HL-60 (cell line): ENCODE data around the gene RUNX2.

ENCODE experiments used
- DNase-seq, 2 experiments: peaks; one replicate each; pipeline ENCODE4 v3.0.0-alpha.2; 2010 to 2020; ENCODE audit warnings: low read depth in 1 of 2, low spot score in 1 of 2
- H3K27ac ChIP-seq: fragments of 250-450 bp; sonication (Bioruptor Pico); replicated peaks from 2 replicates; pipeline ENCODE4 v1.5.1; 2020; ENCODE audit warnings: mild to moderate bottlenecking, moderate library complexity
- H3K27me3 ChIP-seq: fragments of 250-450 bp; sonication (Bioruptor Pico); 2 replicates; pipeline ENCODE4 v1.5.1; 2021; ENCODE audit warnings: mild to moderate bottlenecking, moderate library complexity; ENCODE audit not compliant: insufficient read depth, poor library complexity, severe bottlenecking
- H3K4me3 ChIP-seq: replicated peaks from 2 replicates; pipeline ENCODE4 v1.5.1; 2011; ENCODE audit warnings: mild to moderate bottlenecking, control low read depth, low read length; ENCODE audit not compliant: insufficient read depth
- CTCF ChIP-seq: IDR thresholded peaks from one replicate; pipeline ENCODE4 v1.5.1; 2011; ENCODE audit warnings: low read length, control low read depth, inconsistent platforms; ENCODE audit not compliant: insufficient read depth
- GABPA ChIP-seq: IDR thresholded peaks from 2 replicates; pipeline ENCODE4 v1.6.1; 2012; ENCODE audit warnings: low read depth
- POLR2AphosphoS5 ChIP-seq: IDR thresholded peaks from 2 replicates; pipeline ENCODE4 v1.6.1; 2012; ENCODE audit warnings: low read depth
- REST ChIP-seq: IDR thresholded peaks from 2 replicates; pipeline ENCODE4 v1.6.1; 2012; ENCODE audit warnings: low read depth; ENCODE audit not compliant: insufficient replicate concordance
- SPI1 ChIP-seq: IDR thresholded peaks from 2 replicates; pipeline ENCODE4 v1.6.1; 2012; ENCODE audit warnings: low read depth, mild to moderate bottlenecking, borderline replicate concordance

The RUNX2 gene

GRCh38 chr6:45608252-45608913 is 280.3 kb downstream of the RUNX2 start:
- Histone ChIP-seq H3K27me3 (no peaks in the 10 kb centered on the region), H3K27ac (no peak overlapping the region), H3K4me3 (no peak overlapping the region)
- DNase-seq = no peak
- TF ChIP-seq SPI1 (no peak), REST (no peak), POLR2AphosphoS5 (no peak), GABPA (no peak), CTCF (no peak)

GRCh38 chr6:45609141-45609638 is 281.1 kb downstream of the RUNX2 start:
- no peak for TF ChIP-seq CTCF
- no peak for TF ChIP-seq SPI1
- no peak for TF ChIP-seq REST
- no peak for TF ChIP-seq POLR2AphosphoS5
- TF ChIP-seq GABPA = no peak
- Histone ChIP-seq H3K27me3 (no peaks in the 10 kb centered on the region), H3K27ac (no peak overlapping the region), H3K4me3 (no peak overlapping the region)
- DNase-seq = no peak

GRCh38 chr6:45610374-45610773 is 282.2 kb downstream of the RUNX2 start:
- H3K27ac ChIP-seq = no peak overlapping the region
- DNase-seq = no peak
- no peak overlapping the region for H3K4me3 ChIP-seq
- TF ChIP-seq CTCF (no peak), SPI1 (no peak), REST (no peak)
- H3K27me3 ChIP-seq = no peaks in the 10 kb centered on the region
